HG02870 (cell line): ENCODE data around the gene FOLR2.
"Not testable (repeated sequence)": the region's sequence is repeated elsewhere in the genome, so short reads cannot be mapped to it uniquely, and the experiment has no call there.

ENCODE experiments used
- ATAC-seq: cut with Tn5 transposase; IDR thresholded peaks from one replicate; pipeline ENCODE4 v1.9.1; 2021; ENCODE audit warnings: mild to moderate bottlenecking, moderate library complexity; ENCODE audit not compliant: unreplicated experiment

Gene FOLR2

DNA sequence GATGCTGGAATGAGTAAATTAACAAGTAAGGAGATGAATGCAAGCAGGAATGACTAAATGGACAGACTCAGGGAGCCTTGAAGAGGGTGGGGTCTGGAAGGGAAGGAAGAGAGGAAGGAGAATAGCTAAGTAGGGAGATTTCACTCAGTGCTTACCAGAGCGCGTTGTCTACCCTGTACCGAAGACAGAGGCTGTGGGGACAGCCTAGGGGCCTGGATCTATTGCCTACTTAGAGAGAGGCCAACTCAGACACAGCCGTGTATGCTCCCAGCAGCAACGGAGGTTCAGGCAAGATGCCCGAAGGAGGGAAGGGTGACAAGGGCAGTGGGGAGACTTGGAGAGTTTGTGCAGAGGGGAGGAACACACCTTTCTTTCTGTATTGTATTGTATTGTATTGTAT is at the start of gene FOLR2:
Gene FOLR2 (plus strand): TSS at position 157 of the 400 bp plus-strand sequence. CDS start 1,791 bp downstream, outside the sequence.
- ATAC-seq = no peak

DNA sequence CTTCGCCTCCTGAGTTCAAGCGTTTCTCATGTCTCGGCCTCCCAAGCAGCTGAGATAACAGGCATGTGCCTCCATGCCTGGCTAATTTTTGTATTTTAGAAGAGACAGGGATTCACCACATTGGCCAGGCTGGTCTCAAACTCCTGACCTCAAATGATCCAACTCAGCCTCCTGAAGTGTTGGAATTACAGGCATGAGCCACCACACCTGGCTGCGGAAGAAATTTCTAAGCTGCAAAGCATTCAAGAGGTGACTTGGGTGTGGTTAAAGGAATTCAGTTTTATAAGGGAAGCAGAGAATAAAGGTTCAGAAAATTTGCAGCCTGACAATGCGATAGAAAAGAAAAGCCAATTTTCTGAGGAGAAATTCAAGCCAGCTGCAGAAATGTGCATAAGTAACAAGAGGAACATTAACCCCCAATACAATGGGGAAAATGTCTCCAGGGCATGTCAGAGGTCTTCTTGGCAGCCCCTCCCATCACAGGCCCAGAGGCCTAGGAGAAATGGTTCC is 47.5 kb upstream of the FOLR2 start:
- not testable (repeated sequence) for ATAC-seq

DNA sequence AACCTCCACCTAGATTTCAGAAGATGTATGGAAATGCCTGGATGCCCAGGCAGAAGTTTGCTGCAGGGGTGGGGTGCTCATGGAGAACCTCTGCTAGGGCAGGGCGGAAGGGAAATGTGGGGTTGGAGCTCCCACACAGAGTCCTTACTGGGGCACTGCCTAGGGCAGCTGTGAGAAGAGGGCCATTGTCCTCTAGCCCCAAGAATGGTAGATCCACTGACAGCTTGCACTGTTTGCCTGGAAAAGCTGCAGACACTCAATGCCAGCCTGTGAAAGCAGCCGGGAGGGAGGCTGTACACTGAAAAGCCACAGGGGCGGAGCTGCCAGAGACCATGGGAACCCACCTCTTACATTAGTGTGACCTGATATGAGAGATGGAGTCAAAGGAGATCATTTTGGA is 46.8 kb upstream of the FOLR2 start:
- not testable (repeated sequence) for ATAC-seq

DNA sequence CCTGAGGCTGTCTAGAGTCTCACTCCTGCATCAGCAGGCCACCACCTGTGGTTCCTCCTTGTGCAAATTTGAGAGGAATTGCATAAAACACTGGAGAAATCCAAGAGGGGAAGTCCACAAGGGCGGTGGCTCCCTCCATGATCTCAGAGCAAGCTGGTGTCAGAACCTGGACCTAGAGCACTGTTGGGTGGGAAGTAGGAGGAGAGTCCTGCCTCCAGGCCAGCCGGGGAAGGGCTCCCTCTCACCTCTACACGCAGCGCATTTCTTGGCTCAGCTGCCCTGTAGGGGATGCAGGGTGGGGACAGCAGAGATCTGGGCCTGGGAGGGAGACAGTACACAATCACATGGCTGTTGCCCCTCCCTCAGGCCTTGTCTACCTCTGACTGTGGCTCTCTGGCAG is 44.6 kb upstream of the FOLR2 start:
- not testable (repeated sequence) for ATAC-seq

GRCh38 chr11:72173291-72173690 is 43.3 kb upstream of the FOLR2 start:
- ATAC-seq = no peak

- ATAC-seq = no peak
Measured at GRCh38 chr11:72174302-72175070, 42.1 kb upstream of the FOLR2 start.

DNA sequence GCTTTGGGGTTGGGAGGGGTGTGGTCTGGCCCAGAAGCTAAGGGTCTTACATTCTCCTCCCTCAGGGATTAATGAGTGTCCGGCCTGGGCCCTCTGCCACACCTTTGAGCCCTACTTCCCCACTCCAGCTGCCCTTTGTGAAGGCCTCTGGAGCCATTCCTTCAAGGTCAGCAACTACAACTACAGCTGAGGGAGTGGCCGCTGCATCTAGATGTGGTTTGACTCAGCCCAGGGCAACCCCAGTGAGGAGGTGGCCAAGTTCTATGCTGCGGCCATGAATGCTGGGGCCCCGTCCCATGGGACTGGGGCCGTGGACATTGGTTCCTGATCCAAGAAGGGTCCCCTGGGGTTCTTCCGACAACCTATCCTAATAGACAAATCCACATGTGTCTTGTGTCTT is 38.9 kb upstream of the FOLR2 start:
- no peak for ATAC-seq

DNA sequence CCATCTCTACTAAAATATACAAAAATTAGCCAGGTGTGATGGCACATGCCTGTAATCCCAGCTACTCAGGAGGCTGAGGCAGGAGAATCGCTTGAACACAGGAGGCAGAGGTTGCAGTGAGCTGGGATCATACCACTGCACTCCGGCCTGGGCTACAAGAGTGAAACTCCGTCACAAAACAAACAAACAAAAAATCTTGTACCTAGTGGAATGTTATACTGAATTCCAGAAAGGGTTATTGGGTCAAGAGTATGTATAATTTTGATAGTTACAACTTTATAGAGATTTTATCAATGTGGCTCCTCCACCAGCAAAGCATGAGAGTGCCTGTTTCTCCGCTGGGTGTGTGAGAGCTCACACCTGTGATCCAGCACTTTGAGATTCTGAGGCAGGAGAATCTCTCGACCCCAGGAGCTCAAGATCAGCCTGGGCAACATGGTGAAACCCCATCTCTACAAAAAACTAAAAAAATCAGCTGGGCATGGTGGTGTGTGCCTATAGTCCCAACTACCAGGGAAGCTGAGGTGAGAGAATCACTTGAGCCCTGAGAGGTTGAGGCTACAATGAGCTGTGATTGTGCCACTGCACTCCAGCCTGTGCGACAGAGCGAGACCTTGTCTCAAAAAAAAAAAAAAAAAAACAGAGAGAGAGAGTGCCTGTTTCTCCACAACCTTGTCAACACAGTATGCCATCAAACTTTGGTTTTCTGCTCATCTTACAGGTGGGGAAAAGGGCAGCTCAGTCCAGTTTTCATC is 37.4 kb upstream of the FOLR2 start:
- no peak for ATAC-seq

DNA sequence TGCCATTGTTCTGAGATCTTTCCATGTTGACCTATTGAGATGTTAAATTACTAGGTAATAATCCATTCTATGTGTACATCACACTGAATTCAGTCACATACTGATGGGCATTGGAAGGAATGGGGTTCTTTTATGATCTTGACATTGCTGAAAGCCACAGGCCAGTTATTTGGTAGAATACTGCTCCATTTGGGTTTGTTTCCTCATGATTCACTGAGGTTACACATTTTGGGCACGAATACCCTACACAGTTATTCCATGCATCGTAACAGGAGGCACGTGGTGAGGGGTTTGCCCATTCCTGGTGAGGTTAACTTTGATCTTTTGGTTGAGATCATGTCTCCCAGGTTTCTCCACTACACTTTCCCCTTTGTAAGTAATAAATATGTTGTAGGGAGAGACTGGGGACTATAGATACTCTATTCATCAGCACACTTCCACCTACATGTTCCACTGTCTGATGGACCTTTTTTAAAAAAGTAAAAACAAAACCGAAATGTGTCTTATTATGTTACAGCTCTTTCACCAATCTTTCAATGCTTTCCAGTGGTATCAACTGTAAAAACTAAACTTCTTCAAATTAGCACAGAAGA is 36.7 kb upstream of the FOLR2 start:
- no peak for ATAC-seq

GRCh38 chr11:72180892-72181552 is 35.6 kb upstream of the FOLR2 start:
- not testable (repeated sequence) for ATAC-seq

GRCh38 chr11:72181553-72181958 is 35.0 kb upstream of the FOLR2 start:
- not testable (repeated sequence) for ATAC-seq

DNA sequence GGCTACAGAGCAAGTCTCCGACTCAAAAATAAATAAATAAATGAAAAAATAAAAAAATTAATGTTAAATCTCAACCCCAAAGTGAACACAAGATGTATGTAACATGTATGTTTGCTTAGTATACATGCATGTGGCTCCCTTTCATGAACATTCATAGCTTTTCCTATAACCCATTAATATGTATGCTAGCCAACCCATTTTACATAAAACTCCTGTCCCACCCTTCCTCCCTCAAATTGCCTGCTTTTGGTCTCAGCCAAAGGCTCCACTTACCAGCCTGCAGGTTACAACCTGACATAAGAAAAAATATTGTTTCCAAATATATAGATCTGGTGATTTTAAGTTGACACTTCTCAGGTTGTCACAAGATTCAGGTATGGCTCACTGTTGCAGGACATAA is 28.3 kb upstream of the FOLR2 start:
- no peak for ATAC-seq

- ATAC-seq = no peak
Measured at GRCh38 chr11:72189455-72190250, 26.9 kb upstream of the FOLR2 start.

- no peak for ATAC-seq
Measured at GRCh38 chr11:72190631-72191071, 25.9 kb upstream of the FOLR2 start.

DNA sequence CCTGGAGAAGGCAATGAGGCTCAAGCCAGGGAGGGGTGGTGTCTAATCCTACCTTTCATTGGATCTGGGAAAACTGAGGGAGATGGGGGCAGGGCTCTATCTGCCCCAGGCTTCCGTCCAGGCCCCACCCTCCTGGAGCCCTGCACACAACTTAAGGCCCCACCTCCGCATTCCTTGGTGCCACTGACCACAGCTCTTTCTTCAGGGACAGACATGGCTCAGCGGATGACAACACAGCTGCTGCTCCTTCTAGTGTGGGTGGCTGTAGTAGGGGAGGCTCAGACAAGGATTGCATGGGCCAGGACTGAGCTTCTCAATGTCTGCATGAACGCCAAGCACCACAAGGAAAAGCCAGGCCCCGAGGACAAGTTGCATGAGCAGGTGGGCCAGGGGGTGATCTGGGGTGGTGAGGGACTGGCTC is 24.6 kb upstream of the FOLR2 start, which contains the start of gene FOLR1:
Gene FOLR1 (plus strand): TSS at position 180 of the 421 bp plus-strand sequence. CDS start 34 bp downstream, at position 214.
- no peak for ATAC-seq

GRCh38 chr11:72195518-72196270 is 20.9 kb upstream of the FOLR2 start:
- no peak for ATAC-seq

- not testable (repeated sequence) for ATAC-seq
Measured at GRCh38 chr11:72201445-72201844, 15.1 kb upstream of the FOLR2 start.

DNA sequence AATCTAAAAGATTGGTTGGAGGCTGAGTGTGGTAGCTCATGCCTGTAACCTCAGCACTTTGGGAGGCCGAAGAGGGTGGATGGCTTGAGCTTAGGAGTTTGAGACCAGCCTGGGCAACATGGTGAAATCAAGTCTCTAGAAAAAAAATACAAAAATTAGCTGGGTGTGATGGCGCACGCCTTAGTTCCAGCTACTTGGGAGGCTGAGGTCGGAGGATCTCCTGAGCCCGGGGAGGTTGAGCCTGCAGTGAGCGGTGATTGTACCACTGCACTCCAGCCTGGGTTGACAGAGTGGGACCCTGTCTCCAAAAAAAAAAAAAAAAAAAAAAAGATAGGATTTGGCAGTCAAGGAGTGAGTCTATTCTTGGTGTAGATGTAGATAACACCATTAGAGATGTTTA is 14.0 kb upstream of the FOLR2 start:
- no peak for ATAC-seq

- no peak for ATAC-seq
Measured at GRCh38 chr11:72203163-72203562, 13.4 kb upstream of the FOLR2 start.
